Stomach (tissue), 4 donors: Measurements from ENCODE around the gene SLC26A2.

Source experiments
- EP300 ChIP-seq: sonication (generic); formaldehyde crosslinking; IDR thresholded peaks from one replicate; pipeline ENCODE4 v1.6.1; 2017; ENCODE audit warnings: antibody characterized with exemption
- POLR2AphosphoS5 ChIP-seq, 3 donors: sonication (generic); formaldehyde crosslinking; IDR thresholded peaks; one replicate each; pipeline ENCODE4 v1.6.1; 2016; ENCODE audit warnings: antibody characterized with exemption in 3 of 3
- TF ChIP-seq, protein P1 (sequence below), 7 experiments: fragments of 450-650 bp in 4 of 7; fragments of 200-600 bp in 3 of 7; sonication (generic) in 3 of 7; IDR thresholded peaks; one replicate each; pipeline ENCODE4 v1.5.1; 2016 to 2019; ENCODE audit warnings: antibody characterized with exemption in 7 of 7, control low read depth in 2 of 7, mild to moderate bottlenecking in 1 of 7

DNA sequence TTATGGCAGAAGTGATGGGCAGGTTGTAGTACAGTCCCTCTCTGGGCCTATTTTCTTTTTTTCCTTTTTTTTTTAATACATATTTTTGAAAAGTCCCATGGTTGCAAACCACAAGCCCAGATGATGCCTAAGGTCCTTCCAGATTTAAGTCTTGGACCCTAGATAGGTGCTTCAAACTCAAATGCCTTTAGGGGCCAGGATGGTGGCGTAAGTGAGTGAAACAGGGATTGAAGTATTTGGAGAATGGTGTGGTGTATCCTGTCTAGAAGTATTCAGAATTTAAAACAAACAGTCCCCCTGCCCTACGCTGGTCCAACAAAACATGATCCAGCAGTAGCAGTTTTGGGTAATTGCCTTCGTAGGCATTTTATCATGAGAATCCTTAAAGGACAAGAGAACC is 37.7 kb downstream of the SLC26A2 start:
- no peak for TF ChIP-seq POLR2AphosphoS5 (IDR thresholded peaks at IDR 0.05)
- TF ChIP-seq, protein P1, sequence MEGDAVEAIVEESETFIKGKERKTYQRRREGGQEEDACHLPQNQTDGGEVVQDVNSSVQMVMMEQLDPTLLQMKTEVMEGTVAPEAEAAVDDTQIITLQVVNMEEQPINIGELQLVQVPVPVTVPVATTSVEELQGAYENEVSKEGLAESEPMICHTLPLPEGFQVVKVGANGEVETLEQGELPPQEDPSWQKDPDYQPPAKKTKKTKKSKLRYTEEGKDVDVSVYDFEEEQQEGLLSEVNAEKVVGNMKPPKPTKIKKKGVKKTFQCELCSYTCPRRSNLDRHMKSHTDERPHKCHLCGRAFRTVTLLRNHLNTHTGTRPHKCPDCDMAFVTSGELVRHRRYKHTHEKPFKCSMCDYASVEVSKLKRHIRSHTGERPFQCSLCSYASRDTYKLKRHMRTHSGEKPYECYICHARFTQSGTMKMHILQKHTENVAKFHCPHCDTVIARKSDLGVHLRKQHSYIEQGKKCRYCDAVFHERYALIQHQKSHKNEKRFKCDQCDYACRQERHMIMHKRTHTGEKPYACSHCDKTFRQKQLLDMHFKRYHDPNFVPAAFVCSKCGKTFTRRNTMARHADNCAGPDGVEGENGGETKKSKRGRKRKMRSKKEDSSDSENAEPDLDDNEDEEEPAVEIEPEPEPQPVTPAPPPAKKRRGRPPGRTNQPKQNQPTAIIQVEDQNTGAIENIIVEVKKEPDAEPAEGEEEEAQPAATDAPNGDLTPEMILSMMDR (IDR thresholded peaks at IDR 0.05): no peak
- no peak for TF ChIP-seq EP300
